Mucosa of descending colon (tissue), 3 donors: Measurements from ENCODE around the gene GLRX. TPM values are rescaled to one million over a fixed set of nuclear protein-coding genes. Genes with fewer than 3 reads are reported as not detected.
A peak's percentile ranks its signal among the peaks of the same experiment; 100 is the strongest.

Experiments
- ATAC-seq: fragments of 200-7000 bp; cut with Tn5 transposase; one replicate; pipeline ENCODE4 v1.9.1; 2020; ENCODE audit warnings: mild to moderate bottlenecking, moderate library complexity
- DNase-seq, 3 donors: peaks; one replicate each; pipeline ENCODE4 v3.0.0-alpha.2; 2020
- H3K36me3 ChIP-seq: fragments of 200-600 bp; one replicate; pipeline ENCODE4 v1.8.0; 2021; ENCODE audit warnings: low read depth, mild to moderate bottlenecking
- H3K4me1 ChIP-seq: fragments of 200-600 bp; one replicate; pipeline ENCODE4 v1.8.0; 2021; ENCODE audit warnings: low read depth, mild to moderate bottlenecking
- H3K4me3 ChIP-seq: fragments of 200-600 bp; one replicate; pipeline ENCODE4 v1.8.0; 2021; ENCODE audit warnings: mild to moderate bottlenecking
- H3K9me3 ChIP-seq: fragments of 200-600 bp; one replicate; pipeline ENCODE4 v1.8.0; 2021; ENCODE audit warnings: mild to moderate bottlenecking
- CTCF ChIP-seq: fragments of 200-600 bp; IDR thresholded peaks from one replicate; pipeline ENCODE4 v1.8.0; 2022; ENCODE audit warnings: antibody characterized with exemption, mild to moderate bottlenecking
- intact Hi-C, 2 donors: fragments of 100-400 bp; cut with DNase I in 1 of 2; cut with micrococcal nuclease in 1 of 2; formaldehyde crosslinking; loops; one replicate each; pipeline versions ENCODE4 v1.11.0 to v1.11.1; 2022; cut with DNase I, micrococcal nuclease
- total RNA-seq, 3 donors: library from RNA; stranded (reverse); fragmentation: NEBNext Ultra II Directional in 2 of 3; extraction: Animal tissue kit (Norgen Biotek cat#: 25700) in 2 of 3; gene quantifications; one replicate each; pipeline versions ENCODE4 v1.2.1 to v1.2.4, GENCODE V29; 2021 to 2023
- donor health status: DM: no; HTN: no; CAD: no; lungs with moderate emphysema.
- donor health status: DM: no; HTN: no; CAD: no.
- donor health status: DM: no; HTN: yes; CAD: no.

The GLRX gene
- total RNA-seq, 3 donors from 2014 or later = 40.6 to 90.5 (median 65.5) TPM

- no peaks in the 10 kb centered on the region for H3K36me3 ChIP-seq
- ATAC-seq (no peak), DNase-seq (no peak)
- H3K4me3 ChIP-seq = no peak overlapping the region
- H3K9me3 ChIP-seq = no peaks in the 10 kb centered on the region
- no peaks in the 10 kb centered on the region for H3K4me1 ChIP-seq
- intact Hi-C loops = no loop called here
- no peak for TF ChIP-seq CTCF
Measured at GRCh38 chr5:95861864-95862561, 39.5 kb upstream of the GLRX start.

- no peaks in the 10 kb centered on the region for H3K4me1 ChIP-seq
Measured at GRCh38 chr5:95861221-95861863, 38.8 kb upstream of the GLRX start.

GRCh38 chr5:95859661-95860060 is 37.1 kb upstream of the GLRX start:
- no peak for DNase-seq
- H3K36me3 ChIP-seq = no peaks in the 10 kb centered on the region
- H3K4me1 ChIP-seq = no peaks in the 10 kb centered on the region
- H3K4me3 ChIP-seq = no peak overlapping the region
- ATAC-seq = no peak
- TF ChIP-seq CTCF = no peak
- intact Hi-C loops = loop anchor here in 1 of 2 donors (5.0 kb wide), 1 partner anchor 478 kb away; no protein-coding TSS in a partner anchor
- no peaks in the 10 kb centered on the region for H3K9me3 ChIP-seq

More at GRCh38 chr5:95861221-95861863, 38.8 kb upstream of the GLRX start:
- Histone ChIP-seq H3K4me3 (no peak overlapping the region), H3K36me3 (no peaks in the 10 kb centered on the region), H3K9me3 (no peaks in the 10 kb centered on the region)
- DNase-seq (peak in 1 of 3 donors; percentile 42), ATAC-seq (no peak)
- intact Hi-C loops = no loop called here
- TF ChIP-seq CTCF = no peak

GRCh38 chr5:95858661-95859595 is 36.4 kb upstream of the GLRX start:
- peak; percentile 80 to 92 (median 91) for DNase-seq
- H3K4me3 ChIP-seq = no peak overlapping the region
- ATAC-seq = peak; percentile 93
- intact Hi-C loops = loop anchor here in 1 of 2 donors (5.0 kb wide), 1 partner anchor 478 kb away; no protein-coding TSS in a partner anchor
- TF ChIP-seq CTCF = peak; percentile 94
- no peaks in the 10 kb centered on the region for H3K36me3 ChIP-seq
- H3K9me3 ChIP-seq = no peaks in the 10 kb centered on the region
- H3K4me1 ChIP-seq = no peaks in the 10 kb centered on the region

- no peaks in the 10 kb centered on the region for H3K4me1 ChIP-seq
- intact Hi-C loops = loop anchor here in 1 of 2 donors (5.0 kb wide), 1 partner anchor 479 kb away; no protein-coding TSS in a partner anchor
- TF ChIP-seq CTCF = no peak
- H3K36me3 ChIP-seq = no peaks in the 10 kb centered on the region
- H3K9me3 ChIP-seq = no peaks in the 10 kb centered on the region
- DNase-seq (peak in 1 of 3 donors; percentile 58), ATAC-seq (no peak)
- no peak overlapping the region for H3K4me3 ChIP-seq
Measured at GRCh38 chr5:95858023-95858461, 35.5 kb upstream of the GLRX start.
